ENCODE results near the gene SRD5A1.

- no peak for TF ChIP-seq ZNF274 (IDR thresholded peaks at IDR 0.05; ENCODE audit: low read depth, low read length)
- no peak for TF ChIP-seq YY1 (IDR thresholded peaks at IDR 0.05; ENCODE audit: insufficient read depth, insufficient read length)
Measured at GRCh38 chr5:6698696-6699095, 65.5 kb downstream of the SRD5A1 start.
